Measurements from ENCODE around the gene IQGAP1.

The IQGAP1 gene

GRCh38 chr15:90495067-90495466 lies 107.0 kb downstream of the IQGAP1 start:
- no peak for TF ChIP-seq CTCF (IDR thresholded peaks at IDR 0.05; ENCODE audit: poor library complexity, severe bottlenecking)
- H3K4me1 ChIP-seq (ENCODE audit: insufficient read depth, poor library complexity, severe bottlenecking) = no peaks in the 10 kb centered on the region

GRCh38 chr15:90496791-90497190 lies 108.7 kb downstream of the IQGAP1 start:
- ATAC-seq (ENCODE audit: low read depth) = no peak
- Histone ChIP-seq H3K4me1 (ENCODE audit: insufficient read depth, poor library complexity, severe bottlenecking) (no peaks in the 10 kb centered on the region), H3K27ac (ENCODE audit: poor library complexity, severe bottlenecking) (no peak overlapping the region), H3K9me3 (ENCODE audit: severe bottlenecking) (peaks cover 1% of the 10 kb centered on the region), H3K36me3 (ENCODE audit: low read depth) (peaks cover 98% of the 10 kb centered on the region), H3K4me3 (ENCODE audit: severe bottlenecking) (no peak overlapping the region), H3K27me3 (ENCODE audit: insufficient read depth, poor library complexity, severe bottlenecking) (no peaks in the 10 kb centered on the region)
- DNase-seq (ENCODE audit: low spot score) = no peak
- TF ChIP-seq CTCF (IDR thresholded peaks at IDR 0.05; ENCODE audit: poor library complexity, severe bottlenecking) = no peak

More at GRCh38 chr15:90495067-90495466, 107.0 kb downstream of the IQGAP1 start:
- Histone ChIP-seq H3K4me3 (ENCODE audit: severe bottlenecking) (no peak overlapping the region), H3K27ac (ENCODE audit: poor library complexity, severe bottlenecking) (no peak overlapping the region), H3K27me3 (ENCODE audit: insufficient read depth, poor library complexity, severe bottlenecking) (no peaks in the 10 kb centered on the region), H3K36me3 (ENCODE audit: low read depth) (peaks cover 98% of the 10 kb centered on the region), H3K9me3 (ENCODE audit: severe bottlenecking) (no peaks in the 10 kb centered on the region)
- DNase-seq (ENCODE audit: low spot score) (no peak), ATAC-seq (ENCODE audit: low read depth) (no peak)

GRCh38 chr15:90497376-90497775 lies 109.3 kb downstream of the IQGAP1 start:
- no peak for TF ChIP-seq CTCF (IDR thresholded peaks at IDR 0.05; ENCODE audit: poor library complexity, severe bottlenecking)
- no peak overlapping the region for H3K4me3 ChIP-seq (ENCODE audit: severe bottlenecking)
- no peak for DNase-seq (ENCODE audit: low spot score)
- no peaks in the 10 kb centered on the region for H3K4me1 ChIP-seq (ENCODE audit: insufficient read depth, poor library complexity, severe bottlenecking)
- no peaks in the 10 kb centered on the region for H3K27me3 ChIP-seq (ENCODE audit: insufficient read depth, poor library complexity, severe bottlenecking)
- H3K9me3 ChIP-seq (ENCODE audit: severe bottlenecking) = peaks cover 1% of the 10 kb centered on the region
- peaks cover 97% of the 10 kb centered on the region for H3K36me3 ChIP-seq (ENCODE audit: low read depth)
- ATAC-seq (ENCODE audit: low read depth) = no peak
- H3K27ac ChIP-seq (ENCODE audit: poor library complexity, severe bottlenecking) = no peak overlapping the region

GRCh38 chr15:90497912-90498311 lies 109.9 kb downstream of the IQGAP1 start:
- Histone ChIP-seq H3K4me1 (ENCODE audit: insufficient read depth, poor library complexity, severe bottlenecking) (no peaks in the 10 kb centered on the region), H3K27me3 (ENCODE audit: insufficient read depth, poor library complexity, severe bottlenecking) (no peaks in the 10 kb centered on the region), H3K9me3 (ENCODE audit: severe bottlenecking) (peaks cover 1% of the 10 kb centered on the region), H3K36me3 (ENCODE audit: low read depth) (peaks cover 92% of the 10 kb centered on the region), H3K27ac (ENCODE audit: poor library complexity, severe bottlenecking) (no peak overlapping the region), H3K4me3 (ENCODE audit: severe bottlenecking) (no peak overlapping the region)
- ATAC-seq (ENCODE audit: low read depth) (peak; percentile 72), DNase-seq (ENCODE audit: low spot score) (no peak)
- TF ChIP-seq CTCF (IDR thresholded peaks at IDR 0.05; ENCODE audit: poor library complexity, severe bottlenecking) = no peak

- TF ChIP-seq CTCF (IDR thresholded peaks at IDR 0.05; ENCODE audit: poor library complexity, severe bottlenecking) = no peak
- no peaks in the 10 kb centered on the region for H3K27me3 ChIP-seq (ENCODE audit: insufficient read depth, poor library complexity, severe bottlenecking)
- no peaks in the 10 kb centered on the region for H3K4me1 ChIP-seq (ENCODE audit: insufficient read depth, poor library complexity, severe bottlenecking)
- no peak overlapping the region for H3K27ac ChIP-seq (ENCODE audit: poor library complexity, severe bottlenecking)
- H3K4me3 ChIP-seq (ENCODE audit: severe bottlenecking) = no peak overlapping the region
- peaks cover 70% of the 10 kb centered on the region for H3K36me3 ChIP-seq (ENCODE audit: low read depth)
- H3K9me3 ChIP-seq (ENCODE audit: severe bottlenecking) = peaks cover 1% of the 10 kb centered on the region
- no peak for ATAC-seq (ENCODE audit: low read depth)
- no peak for DNase-seq (ENCODE audit: low spot score)
Measured at GRCh38 chr15:90500171-90500570, 112.1 kb downstream of the IQGAP1 start.

All from RWPE2 (cell line).